ENCODE results near the gene CLDN5. TPM values are rescaled to one million over a fixed set of nuclear protein-coding genes. Genes with fewer than 3 reads are reported as not detected.

The CLDN5 gene
- total and polyA plus RNA-seq, 2 of the 4 experiments (the other 2 are of a cell fraction): 0.18 to 0.21 TPM

DNA sequence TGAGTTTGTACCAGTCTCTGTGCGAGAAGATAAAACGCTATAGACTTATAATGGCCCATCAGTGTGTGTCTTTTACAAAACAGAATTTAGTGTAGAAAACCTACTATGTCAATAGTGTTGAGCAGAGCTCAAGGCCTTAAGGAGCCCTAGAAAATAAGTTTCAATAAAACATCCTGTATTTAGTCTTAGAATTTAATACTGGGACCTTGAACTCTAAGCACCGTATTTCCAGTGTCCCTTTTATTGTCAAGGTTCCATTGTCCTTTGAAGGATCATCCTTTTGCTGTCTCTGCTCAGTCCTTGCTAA is 27.9 kb downstream of the CLDN5 start:
- no peak overlapping the region for H4K8ac ChIP-seq (ENCODE audit: low read depth in 2 of 2, low read length in 2 of 2)
- no peak overlapping the region for H3K56ac ChIP-seq (ENCODE audit: extremely low read depth, insufficient read depth, low read length)
- H2BK20ac ChIP-seq (ENCODE audit: low read depth, low read length): no peak overlapping the region
- no peak overlapping the region for H3K18ac ChIP-seq (ENCODE audit: low read depth, low read length)
- H2AK9ac ChIP-seq (replicated peaks; ENCODE audit: low read depth, low read length, poor library complexity): no peak overlapping the region
- H4K5ac ChIP-seq (ENCODE audit: low read depth, low read length): no peak overlapping the region
- H3K4me2 ChIP-seq (ENCODE audit: low read depth, low read length): no peak overlapping the region
- no peaks in the 10 kb centered on the region for H4K20me1 ChIP-seq (ENCODE audit: insufficient read depth, low read length)
- no peak overlapping the region for H4K91ac ChIP-seq (ENCODE audit: insufficient read depth, low read depth, low read length)
- intact Hi-C loops (cut with micrococcal nuclease) (loop anchor here (1.0 kb wide), 1 partner anchor 134 kb away; no protein-coding TSS in a partner anchor), in situ Hi-C loops (cut with MboI; ENCODE audit: low sequenced_read_pairs) (no loop called here), dilution Hi-C loops (cut with HindIII; ENCODE audit: low sequenced_read_pairs, unreplicated experiment) (no loop called here)
- peaks cover 3% of the 10 kb centered on the region for H3K4me1 ChIP-seq (ENCODE audit: control insufficient read depth, insufficient read depth, low read length)
- H3K9ac ChIP-seq (ENCODE audit: low read depth, low read length): no peak overlapping the region
- H3K27me3 ChIP-seq (ENCODE audit: control insufficient read depth, insufficient read depth, low read length): no peaks in the 10 kb centered on the region
- H2AFZ ChIP-seq (replicated peaks; ENCODE audit: low read length, poor library complexity): no peak overlapping the region
- no TSS peak for BruUV-seq (replicated peaks)
- no peak overlapping the region for H3K27ac ChIP-seq (ENCODE audit: insufficient read depth, low read length)
- POLR2A ChIA-PET (ENCODE audit: unreplicated experiment): no interaction called here
- no peak for DNase-seq
- peaks cover 4% of the 10 kb centered on the region for H3K36me3 ChIP-seq (ENCODE audit: control insufficient read depth, insufficient read depth, low read length)
- no peak overlapping the region for H3K4me3 ChIP-seq (ENCODE audit: insufficient read depth, low read depth, low read length)
- no peaks in the 10 kb centered on the region for H3K79me1 ChIP-seq (ENCODE audit: low read depth in 1 of 2, low read length in 2 of 2)
- WGBS, 2 experiments (ENCODE audit: extremely low coverage in 2 of 2, insufficient read length in 1 of 2): no CpG with 5 or more reads among the region's 3 CpGs
- H3K14ac ChIP-seq (replicated peaks; ENCODE audit: low read depth, low read length): no peak overlapping the region
- no peak for TF ChIP-seq CHD1 (IDR thresholded peaks at IDR 0.05; ENCODE audit: low read depth, low read length)
- TF ChIP-seq RCOR1 (IDR thresholded peaks at IDR 0.05; ENCODE audit: insufficient replicate concordance, low read length): no peak
- no peak for TF ChIP-seq FOS (IDR thresholded peaks at IDR 0.05; ENCODE audit: low read depth, low read length)
- no peak for TF ChIP-seq SMC3 (IDR thresholded peaks at IDR 0.05; ENCODE audit: low read depth, low read length)
- no peak for TF ChIP-seq CEBPB (IDR thresholded peaks at IDR 0.05; ENCODE audit: low read depth, low read length)
- H3K9me1 ChIP-seq (ENCODE audit: insufficient read depth, low read length): peaks cover 4% of the 10 kb centered on the region; the same call in 1 of the 2 replicates
- ATAC-seq (ENCODE audit: low read depth): no peak
- H3K9me3 ChIP-seq (ENCODE audit: control insufficient read depth, insufficient read depth, low read length): no peaks in the 10 kb centered on the region
- H3K23ac ChIP-seq (ENCODE audit: low read depth, low read length): no peak overlapping the region
- no peak overlapping the region for H2BK5ac ChIP-seq (ENCODE audit: low read depth, low read length, poor library complexity, severe bottlenecking)
- CTCF ChIA-PET: interaction anchor here (0.6 to 0.7 kb wide), 2 partner anchors 119 to 134 kb away, joined by 3 to 4 read pairs; no protein-coding TSS in a partner anchor
- no peak overlapping the region for H2BK15ac ChIP-seq (ENCODE audit: low read depth, low read length)
- H2BK120ac ChIP-seq (ENCODE audit: low read depth, low read length): no peak overlapping the region
- H3K4ac ChIP-seq (ENCODE audit: low read depth, low read length): no peak overlapping the region
- no peak overlapping the region for H2AK5ac ChIP-seq (ENCODE audit: low read depth, low read length)
